Measurements from ENCODE around the gene NUP93. TPM values are rescaled to one million over a fixed set of nuclear protein-coding genes. Genes with fewer than 3 reads are reported as not detected.

NUP93 gene
- total RNA-seq, 5 donors from 2014 or later (not counting 1 experiment from before 2014, with no cell fraction given) = 52.6 to 72.4 (median 60.5) TPM

DNA sequence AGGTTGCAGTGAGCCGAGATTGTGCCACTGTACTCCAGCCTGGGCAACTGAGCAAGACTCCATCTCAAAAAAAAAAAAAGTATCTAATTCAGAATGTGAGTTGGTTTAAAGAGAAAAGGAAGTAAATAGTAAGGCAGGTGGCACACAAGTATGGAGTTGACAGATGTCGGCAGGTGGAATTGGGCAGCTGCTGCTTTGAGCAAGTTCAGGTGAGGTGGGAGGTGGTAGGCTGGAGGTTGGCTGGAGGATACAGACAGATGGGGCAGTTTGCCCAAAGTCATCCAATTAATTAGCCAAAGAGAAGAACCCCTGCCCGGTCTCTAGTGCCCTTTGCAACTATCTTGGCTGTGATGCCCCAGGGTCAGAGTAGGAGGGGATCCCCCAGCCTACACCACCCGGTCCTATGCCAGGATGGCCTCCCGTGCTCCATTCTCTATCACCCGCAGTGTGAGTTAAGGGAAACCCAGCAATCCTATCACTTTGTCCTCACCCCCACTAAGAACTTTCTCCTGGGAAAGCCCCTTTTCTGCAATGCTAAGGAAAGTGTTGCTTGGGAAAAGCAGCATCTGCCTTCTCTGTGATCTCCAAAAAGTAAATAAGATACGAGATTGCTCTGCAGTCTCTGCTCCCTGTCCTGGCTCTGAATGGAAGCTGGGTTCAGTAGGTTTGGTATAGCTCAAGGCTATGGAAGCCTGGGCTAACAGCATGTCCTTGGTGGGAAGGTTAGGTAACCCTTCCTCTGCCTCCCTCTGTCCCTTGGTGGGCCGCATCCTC, 167.3 kb downstream of the NUP93 start:
- Histone ChIP-seq H3K4me1 (ENCODE audit: control insufficient read depth in 1 of 2, extremely low read depth in 1 of 2, insufficient read depth in 2 of 2, low read length in 2 of 2) (peaks cover 3 to 15% of the 10 kb centered on the region in 2 experiments), H3K36me3 (ENCODE audit: control insufficient read depth in 2 of 2, extremely low read depth in 1 of 2, insufficient read depth in 1 of 2, low read length in 1 of 2) (no peaks in the 10 kb centered on the region), H3K9me3 (no peaks in the 10 kb centered on the region), H3K27me3 (replicated peaks in 1 of 2; ENCODE audit: control insufficient read depth in 2 of 2, extremely low read depth in 1 of 2, insufficient read depth in 2 of 2, low read length in 1 of 2) (peaks cover 0 to 8% of the 10 kb centered on the region in 2 experiments), H3K27ac (ENCODE audit: low read length) (no peak overlapping the region), H3K4me3 (ENCODE audit: control insufficient read depth in 1 of 2, extremely low read depth in 1 of 2, low read length in 1 of 2) (no peak overlapping the region)
- 88% methylated on average over 2 of the region's 8 CpGs for WGBS (ENCODE audit: insufficient coverage)
- no peak overlapping the region for H3K4me3 Mint-ChIP-seq
- ATAC-seq (replicated peaks in 1 of 4) = no peak
- H3K27ac Mint-ChIP-seq = no peak overlapping the region
- H3K9me3 Mint-ChIP-seq = no peaks in the 10 kb centered on the region
- H3K4me1 Mint-ChIP-seq = peaks cover 19 to 26% (median 23%) of the 10 kb centered on the region in 3 donors
- no peaks in the 10 kb centered on the region for H3K36me3 Mint-ChIP-seq
- POLR2A ChIA-PET = no interaction called here
- peaks cover 0 to 3% of the 10 kb centered on the region in 2 donors for H3K27me3 Mint-ChIP-seq
- CTCF ChIA-PET = no interaction called here
- DNase-seq = no peak

DNA sequence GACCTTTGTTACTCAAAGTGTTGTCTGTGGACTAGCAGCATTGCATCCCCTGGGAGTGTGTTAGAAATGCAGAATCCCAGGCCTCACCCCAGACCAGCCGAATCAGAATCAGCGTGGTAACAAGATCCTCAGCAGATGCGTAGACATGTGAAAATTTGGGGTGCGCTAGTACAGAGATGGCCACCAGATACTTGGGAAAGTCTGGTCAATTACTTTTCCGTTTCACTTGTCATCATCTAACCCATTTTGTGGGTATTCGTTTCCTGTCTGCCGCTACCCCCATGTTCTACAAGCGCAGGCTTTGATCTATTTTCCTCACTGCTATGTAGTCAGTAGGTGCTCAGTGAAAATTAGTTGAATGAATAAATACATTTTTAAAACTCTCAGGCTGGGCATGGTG, 168.9 kb downstream of the NUP93 start:
- CTCF ChIA-PET = no interaction called here

More for the DNA sequence above, 168.9 kb downstream of the NUP93 start:
- Mint-ChIP-seq H3K4me1 (peaks cover 19 to 26% (median 23%) of the 10 kb centered on the region in 3 donors), H3K9me3 (no peaks in the 10 kb centered on the region), H3K27ac (no peak overlapping the region), H3K36me3 (no peaks in the 10 kb centered on the region), H3K27me3 (peaks cover 0 to 3% of the 10 kb centered on the region in 2 donors), H3K4me3 (no peak overlapping the region)
- Histone ChIP-seq H3K27ac (ENCODE audit: low read length) (no peak overlapping the region), H3K27me3 (replicated peaks in 1 of 2; ENCODE audit: control insufficient read depth in 2 of 2, extremely low read depth in 1 of 2, insufficient read depth in 2 of 2, low read length in 1 of 2) (peaks cover 0 to 20% of the 10 kb centered on the region in 2 experiments), H3K36me3 (ENCODE audit: control insufficient read depth in 2 of 2, extremely low read depth in 1 of 2, insufficient read depth in 1 of 2, low read length in 1 of 2) (no peaks in the 10 kb centered on the region), H3K9me3 (no peaks in the 10 kb centered on the region), H3K4me1 (ENCODE audit: control insufficient read depth in 1 of 2, extremely low read depth in 1 of 2, insufficient read depth in 2 of 2, low read length in 2 of 2) (peaks cover 3 to 15% of the 10 kb centered on the region in 2 experiments), H3K4me3 (ENCODE audit: control insufficient read depth in 1 of 2, extremely low read depth in 1 of 2, low read length in 1 of 2) (no peak overlapping the region)
- WGBS (ENCODE audit: insufficient coverage) = no CpG with 5 or more reads among the region's 8 CpGs
- peak in 3 of 4 experiments; percentile 60 to 72 (median 64) for ATAC-seq (replicated peaks in 1 of 4)
- DNase-seq = peak in 2 of 35 experiments; percentile 8 to 28
- POLR2A ChIA-PET = no interaction called here

Other genes starting within 250 kb of the NUP93 start
- gene BBS2, start 210.1 kb upstream of the NUP93 start, total RNA-seq = 10 to 100 TPM; 63.1 to 84.6 (median 76.6) TPM
- gene MT4, start 165.1 kb upstream of the NUP93 start, total RNA-seq = not detected
- 1 to 10 TPM in 1 of 5 donors, under 1 TPM in 3, not detected in 1; 0.66 to 1.9 (median 0.84) TPM for gene MT3, start 140.6 kb upstream of the NUP93 start, total RNA-seq
- gene MT2A, start 121.5 kb upstream of the NUP93 start, total RNA-seq = 10 to 100 TPM; 46.8 to 71.4 (median 57.1) TPM
- 10 to 100 TPM in 1 of 5 donors, 1 to 10 TPM in 4; 1.9 to 10.8 (median 6.1) TPM for gene MT1E, start 104.3 kb upstream of the NUP93 start, total RNA-seq
- not detected for gene MT1M, start 97.5 kb upstream of the NUP93 start, total RNA-seq
- not detected for gene MT1A, start 91.5 kb upstream of the NUP93 start, total RNA-seq
- gene MT1B, start 78.2 kb upstream of the NUP93 start, total RNA-seq = not detected
- gene MT1F, start 72.2 kb upstream of the NUP93 start, total RNA-seq = 10 to 100 TPM in 2 of 5 donors, 1 to 10 TPM in 3; 5.3 to 14.3 (median 9.3) TPM
- 1 to 10 TPM in 3 of 5 donors, not detected in 2; 2.0 to 4.1 (median 4.0) TPM for gene MT1G, start 62.1 kb upstream of the NUP93 start, total RNA-seq
- 1 to 10 TPM in 1 of 5 donors, not detected in 4; 1.4 TPM for gene MT1H, start 60.3 kb upstream of the NUP93 start, total RNA-seq
- 10 to 100 TPM; 18.7 to 30.8 (median 28.8) TPM for gene MT1X, start 47.7 kb upstream of the NUP93 start, total RNA-seq
- under 1 TPM in 1 of 5 donors, not detected in 4; 0.35 TPM for gene SLC12A3, start 135.1 kb downstream of the NUP93 start, total RNA-seq
- 100 to 1,000 TPM; 149 to 185 (median 167) TPM for gene HERPUD1, start 202.0 kb downstream of the NUP93 start, total RNA-seq
- under 1 TPM in 3 of 5 donors, not detected in 2; 0.18 to 0.25 (median 0.19) TPM for gene CETP, start 231.8 kb downstream of the NUP93 start, total RNA-seq

All from T-cell (primary cell).